Fibroblast of the aortic adventitia (primary cell): ENCODE data around the gene MAPKAP1. TPM values are rescaled to one million over a fixed set of nuclear protein-coding genes. Genes with fewer than 3 reads are reported as not detected.

ENCODE experiments used
- DNase-seq: peaks from one replicate; pipeline ENCODE4 v3.0.0-alpha.2; 2010; ENCODE audit warnings: low read depth
- H3K4me3 ChIP-seq: 2 replicates; pipeline ENCODE4 v1.5.1; 2011; ENCODE audit warnings: low read depth, mild to moderate bottlenecking, control low read depth, low read length, moderate library complexity
- CTCF ChIP-seq: IDR thresholded peaks from 2 replicates; pipeline ENCODE4 v1.5.1; 2011; ENCODE audit warnings: mild to moderate bottlenecking, low read length, control low read depth, inconsistent platforms; ENCODE audit not compliant: insufficient read depth
- total RNA-seq: library from RNA; depleted of rRNA; stranded (reverse); fragments of >200 nt; gene quantifications from 2 replicates; pipeline ENCODE4 v1.2.3, GENCODE V29; 2012; ENCODE audit warnings: low replicate concordance

The MAPKAP1 gene
- total RNA-seq, 1 donor, result 90.6 TPM

GRCh38 chr9:125462861-125463291 is 244.1 kb downstream of the MAPKAP1 start:
- no peak for TF ChIP-seq CTCF
- H3K4me3 ChIP-seq, result no peak overlapping the region
- peak; percentile 11 for DNase-seq

DNA sequence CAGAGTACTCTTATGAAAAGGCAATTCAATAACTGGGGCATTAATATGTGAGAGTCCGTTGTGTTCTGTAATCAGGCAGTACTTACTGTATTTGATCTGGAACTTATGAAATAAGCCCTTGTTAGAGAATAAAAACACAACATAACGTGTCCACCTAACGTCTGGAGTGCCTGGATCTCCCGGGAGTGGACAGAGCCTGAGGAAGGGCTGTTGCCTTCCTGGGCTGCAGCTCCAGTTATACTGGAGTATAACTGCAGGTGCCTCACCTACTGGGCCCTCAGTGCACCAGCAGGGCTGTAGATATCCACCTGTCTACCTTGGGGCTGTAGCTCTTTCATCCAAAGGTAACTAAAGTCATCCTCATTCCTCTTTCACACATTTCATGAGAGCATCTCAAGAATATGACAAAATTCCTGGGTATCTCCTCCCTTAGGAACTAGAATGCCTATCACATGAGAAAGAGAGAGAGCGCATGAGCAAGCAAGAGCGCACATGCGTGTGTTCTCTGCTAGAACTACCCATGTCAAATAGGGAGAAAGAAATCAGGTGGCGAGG is 245.3 kb downstream of the MAPKAP1 start:
- no peak for DNase-seq
- TF ChIP-seq CTCF, result no peak
- H3K4me3 ChIP-seq, result no peak overlapping the region

GRCh38 chr9:125460883-125461635 is 245.9 kb downstream of the MAPKAP1 start:
- no peak for TF ChIP-seq CTCF
- peak; percentile 29 for DNase-seq
- H3K4me3 ChIP-seq, result no peak overlapping the region

GRCh38 chr9:125460346-125460745 is 246.7 kb downstream of the MAPKAP1 start:
- DNase-seq, result no peak
- TF ChIP-seq CTCF, result no peak
- no peak overlapping the region for H3K4me3 ChIP-seq

GRCh38 chr9:125457357-125457756 is 249.7 kb downstream of the MAPKAP1 start:
- no peak for TF ChIP-seq CTCF

DNA sequence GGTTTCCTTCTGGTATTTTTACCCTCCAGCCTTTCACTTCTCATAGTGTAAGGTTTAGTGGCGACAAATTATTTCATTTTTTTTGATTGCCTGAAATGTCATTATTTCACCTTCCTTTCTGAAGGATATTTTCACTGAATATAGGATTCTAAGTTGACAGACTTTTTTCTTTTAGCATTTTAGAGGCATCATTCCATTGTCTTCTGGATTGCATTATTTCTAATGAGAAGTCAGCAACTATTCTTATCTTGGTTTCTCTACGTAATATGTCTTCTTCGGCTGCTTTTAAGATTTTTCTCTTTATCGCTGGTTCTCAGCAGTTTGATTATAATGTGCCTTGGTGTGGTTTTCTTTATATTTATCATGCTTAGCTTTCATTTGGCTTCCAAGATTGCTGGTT is 251.1 kb downstream of the MAPKAP1 start:
- H3K4me3 ChIP-seq, result no peak overlapping the region
- no peak for TF ChIP-seq CTCF
- no peak for DNase-seq

More at GRCh38 chr9:125457357-125457756, 249.7 kb downstream of the MAPKAP1 start:
- H3K4me3 ChIP-seq, result no peak overlapping the region
- DNase-seq, result no peak
